Measurements from ENCODE around the gene POM121L2.

Gene POM121L2

GRCh38 chr6:27312146-27312949, at the start of gene POM121L2:
POM121L2 (minus strand) TSS chr6:27312273; CDS start chr6:27312170, 103 bp downstream.
- Mint-ChIP-seq H3K4me1 (peaks cover 13% of the 10 kb centered on the region), H3K9me3 (peaks cover 0 to 7% of the 10 kb centered on the region in 2 donors), H3K27ac (peak within 1 kb of the TSS in 1 of 2 donors; percentile 76), H3K4me3 (peak within 1 kb of the TSS; percentile 82 to 88), H3K27me3 (peaks cover 94% of the 10 kb centered on the region)
- ATAC-seq (peak; percentile 86), DNase-seq (peak; percentile 49 to 63)

DNA sequence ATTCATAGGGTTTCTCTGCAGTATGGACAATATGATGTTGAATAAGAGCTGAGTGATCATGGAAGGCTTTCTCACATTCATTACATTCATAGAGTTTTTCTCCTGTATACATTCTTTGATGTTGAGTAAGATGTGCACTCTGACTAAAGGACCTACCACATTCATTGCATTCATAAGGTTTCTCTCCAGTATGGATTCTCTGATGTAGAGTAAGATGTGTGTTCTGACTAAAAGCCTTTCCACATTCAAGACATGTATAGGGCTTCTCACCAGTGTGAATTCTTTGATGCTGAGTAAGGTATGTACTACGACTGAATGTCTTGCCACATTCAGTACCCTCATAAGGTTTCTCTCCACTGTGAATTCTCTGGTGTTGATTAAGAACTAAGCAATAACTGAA, 47.2 kb upstream of the POM121L2 start:
- Mint-ChIP-seq H3K27me3 (no peaks in the 10 kb centered on the region), H3K27ac (no peak overlapping the region), H3K4me3 (no peak overlapping the region), H3K4me1 (no peaks in the 10 kb centered on the region), H3K9me3 (peaks cover 36 to 47% of the 10 kb centered on the region in 2 donors)
- DNase-seq (no peak), ATAC-seq (no peak)

GRCh38 chr6:27358786-27359185, 46.7 kb upstream of the POM121L2 start:
- Mint-ChIP-seq H3K27me3 (no peaks in the 10 kb centered on the region), H3K9me3 (peaks cover 40 to 47% of the 10 kb centered on the region in 2 donors), H3K4me3 (no peak overlapping the region), H3K27ac (no peak overlapping the region), H3K4me1 (no peaks in the 10 kb centered on the region)
- DNase-seq (no peak), ATAC-seq (no peak)

- no peak for DNase-seq
- H3K4me3 Mint-ChIP-seq: no peak overlapping the region
- no peak overlapping the region for H3K27ac Mint-ChIP-seq
- H3K9me3 Mint-ChIP-seq: peaks cover 25 to 33% of the 10 kb centered on the region in 2 donors
- no peaks in the 10 kb centered on the region for H3K27me3 Mint-ChIP-seq
- no peaks in the 10 kb centered on the region for H3K4me1 Mint-ChIP-seq
- ATAC-seq: no peak
These were observed 40.8 kb upstream of the POM121L2 start for GRCh38 chr6:27352850-27353249.

DNA sequence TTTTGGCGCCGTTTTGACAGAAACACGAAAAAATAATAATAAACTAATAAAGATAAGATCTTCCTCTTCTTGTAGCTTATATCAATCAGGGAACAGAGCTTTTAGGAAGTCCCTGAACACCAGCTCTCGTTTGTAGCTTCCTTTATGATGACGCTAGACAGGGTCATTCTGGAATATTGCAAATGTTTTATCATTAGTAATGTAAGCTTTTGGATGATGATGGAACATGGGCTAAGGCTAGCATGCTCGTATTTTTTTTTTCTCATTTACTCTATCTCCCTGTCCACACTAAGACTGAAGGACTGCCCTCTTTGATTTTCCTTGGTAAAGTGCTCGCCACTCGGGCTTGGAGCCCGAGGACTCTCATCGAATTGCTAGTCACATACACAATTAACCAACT, 22.1 kb upstream of the POM121L2 start:
- H3K27ac Mint-ChIP-seq: no peak overlapping the region
- peaks cover 43% of the 10 kb centered on the region for H3K27me3 Mint-ChIP-seq
- no peaks in the 10 kb centered on the region for H3K9me3 Mint-ChIP-seq
- peak overlapping the region; percentile 49 to 80 for H3K4me3 Mint-ChIP-seq
- no peak for DNase-seq
- peaks cover 18% of the 10 kb centered on the region for H3K4me1 Mint-ChIP-seq
- ATAC-seq: no peak

DNA sequence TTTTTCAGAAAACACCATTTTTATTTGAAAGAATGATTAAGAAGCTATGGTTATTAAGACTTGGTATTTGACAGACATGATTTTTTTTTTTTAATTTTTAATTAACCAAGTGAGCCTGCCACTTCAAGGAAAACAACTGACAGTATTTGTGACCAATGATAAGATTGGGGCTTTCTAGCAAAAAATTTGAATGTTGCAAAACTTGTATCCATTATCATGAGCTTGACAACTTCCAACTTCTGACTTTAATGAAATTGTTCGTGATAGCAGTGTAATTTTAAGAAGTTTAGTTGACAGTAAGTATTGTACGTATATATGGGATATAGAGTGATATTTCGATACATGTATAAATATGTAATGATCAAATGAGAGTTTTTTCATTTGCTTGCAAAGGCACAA, 21.6 kb upstream of the POM121L2 start:
- Mint-ChIP-seq H3K4me1 (peaks cover 18% of the 10 kb centered on the region), H3K9me3 (no peaks in the 10 kb centered on the region), H3K27me3 (peaks cover 43% of the 10 kb centered on the region), H3K4me3 (peak overlapping the region; percentile 80 to 83), H3K27ac (no peak overlapping the region)
- DNase-seq (no peak), ATAC-seq (no peak)

DNA sequence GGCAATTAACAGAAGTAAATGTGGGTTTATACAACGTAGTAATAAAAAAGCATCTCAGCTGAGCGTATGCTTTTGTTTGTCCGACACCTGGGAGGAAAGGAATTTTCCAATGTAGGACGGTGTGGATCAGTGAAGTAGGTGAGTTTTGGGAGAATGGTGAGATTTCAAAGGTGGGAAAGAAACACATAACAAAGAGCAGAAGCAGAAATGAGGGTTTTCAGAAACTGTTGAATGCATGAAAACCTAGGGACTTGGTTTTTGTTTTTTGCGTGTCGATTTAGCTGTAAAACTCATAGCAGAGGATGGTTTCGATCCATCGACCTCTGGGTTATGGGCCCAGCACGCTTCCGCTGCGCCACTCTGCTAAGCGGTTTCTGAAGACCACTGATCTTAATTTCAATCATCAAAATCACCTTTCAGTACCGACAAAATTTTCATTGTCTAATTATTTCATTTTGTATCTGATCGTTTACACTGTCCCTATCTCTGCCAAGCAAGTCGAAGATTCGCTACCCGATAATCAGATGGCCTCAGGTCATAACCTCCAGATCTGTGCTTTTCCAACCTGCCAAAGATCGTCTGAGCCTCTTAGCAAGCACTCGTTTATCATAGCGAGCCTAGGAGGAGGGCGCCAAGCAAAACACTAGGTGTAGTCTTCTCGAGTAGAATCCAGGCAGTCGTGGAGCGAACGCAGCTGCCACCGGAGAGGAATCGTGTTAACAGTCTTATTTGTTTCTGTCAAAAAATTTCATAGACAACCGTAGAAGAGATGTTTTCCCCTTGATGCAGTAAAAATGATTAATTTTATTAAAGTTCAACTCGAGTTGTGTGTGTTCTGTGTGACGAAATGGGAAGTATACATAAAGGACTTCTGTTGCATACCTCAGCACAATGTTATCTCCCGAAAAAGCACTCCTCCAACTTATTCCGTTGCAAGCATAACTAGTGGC, 20.9 kb upstream of the POM121L2 start:
- DNase-seq: peak; percentile 60 to 66

DNA sequence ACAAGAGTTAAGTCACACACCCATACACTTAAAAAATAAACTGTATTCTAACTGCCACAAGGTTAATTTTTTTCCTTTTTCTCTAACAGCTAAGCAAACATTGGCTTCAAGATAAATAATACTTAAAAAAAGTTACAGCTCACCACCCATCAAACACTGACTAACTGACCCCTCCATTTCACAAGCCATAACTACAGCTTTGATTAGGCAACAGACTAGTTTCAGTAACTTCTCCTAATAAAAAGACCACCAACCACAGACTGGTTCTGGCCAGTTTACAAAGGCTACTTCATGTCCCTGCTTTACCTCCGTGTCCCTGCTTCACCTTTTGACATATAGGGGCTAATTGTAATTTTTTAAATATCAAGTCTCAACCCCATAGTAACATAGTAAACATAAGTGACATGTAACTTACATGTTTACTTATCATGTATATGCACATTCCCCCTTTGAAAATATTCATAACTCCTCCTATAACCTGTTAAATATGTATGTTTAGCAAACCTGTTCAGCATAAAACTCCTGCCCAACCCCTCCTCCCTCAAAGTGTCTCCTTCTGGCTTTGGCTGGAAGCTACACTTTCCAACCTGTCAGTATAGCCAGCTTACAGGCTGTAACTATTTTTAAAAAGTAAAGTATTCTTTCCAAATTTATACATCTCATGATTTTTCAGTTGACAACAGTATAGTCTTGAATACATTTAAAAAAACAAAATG, 15.1 kb upstream of the POM121L2 start:
- H3K27me3 Mint-ChIP-seq: peaks cover 36% of the 10 kb centered on the region
- no peak for DNase-seq
- H3K27ac Mint-ChIP-seq: no peak overlapping the region
- H3K4me3 Mint-ChIP-seq: no peak overlapping the region
- H3K9me3 Mint-ChIP-seq: no peaks in the 10 kb centered on the region
- no peaks in the 10 kb centered on the region for H3K4me1 Mint-ChIP-seq
- no peak for ATAC-seq

More for the DNA sequence above, 20.9 kb upstream of the POM121L2 start:
- Mint-ChIP-seq H3K27ac (peak overlapping the region; percentile 88 to 100), H3K9me3 (no peaks in the 10 kb centered on the region), H3K4me1 (peaks cover 18% of the 10 kb centered on the region), H3K4me3 (peak overlapping the region; percentile 80 to 83), H3K27me3 (peaks cover 36% of the 10 kb centered on the region)
- ATAC-seq: peak; percentile 87

DNA sequence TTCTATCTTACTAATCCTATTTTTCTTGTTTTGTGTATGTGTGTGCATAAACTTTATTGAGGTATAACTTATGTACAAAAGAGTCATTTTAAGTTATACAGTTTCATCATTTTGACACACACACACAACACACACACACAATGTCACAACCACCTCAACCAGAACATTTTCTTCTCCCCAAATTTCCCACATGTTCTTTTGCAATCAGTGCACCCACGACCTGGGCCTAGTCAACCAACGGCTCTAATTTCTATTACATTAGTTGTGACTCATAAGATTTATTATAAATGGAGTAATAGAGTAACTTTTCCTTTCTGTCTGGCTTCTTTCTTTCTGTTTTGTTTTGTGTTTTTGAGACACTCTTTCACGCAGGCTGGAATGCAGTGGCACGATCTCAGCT, 9.8 kb upstream of the POM121L2 start:
- Mint-ChIP-seq H3K4me3 (no peak overlapping the region), H3K27ac (no peak overlapping the region), H3K4me1 (no peaks in the 10 kb centered on the region), H3K9me3 (no peaks in the 10 kb centered on the region), H3K27me3 (peaks cover 51% of the 10 kb centered on the region)
- no peak for DNase-seq
- ATAC-seq: no peak

- Mint-ChIP-seq H3K4me3 (no peak overlapping the region), H3K4me1 (no peaks in the 10 kb centered on the region), H3K27me3 (peaks cover 51% of the 10 kb centered on the region), H3K9me3 (no peaks in the 10 kb centered on the region), H3K27ac (no peak overlapping the region)
- no peak for DNase-seq
- no peak for ATAC-seq
These were observed 9.3 kb upstream of the POM121L2 start for GRCh38 chr6:27321370-27321769.

- Mint-ChIP-seq H3K4me1 (no peaks in the 10 kb centered on the region), H3K27me3 (peaks cover 56% of the 10 kb centered on the region), H3K4me3 (no peak overlapping the region), H3K27ac (no peak overlapping the region), H3K9me3 (peaks cover 0 to 1% of the 10 kb centered on the region in 2 donors)
- DNase-seq: no peak
- no peak for ATAC-seq
These were observed 6.9 kb upstream of the POM121L2 start for GRCh38 chr6:27318973-27319372.

DNA sequence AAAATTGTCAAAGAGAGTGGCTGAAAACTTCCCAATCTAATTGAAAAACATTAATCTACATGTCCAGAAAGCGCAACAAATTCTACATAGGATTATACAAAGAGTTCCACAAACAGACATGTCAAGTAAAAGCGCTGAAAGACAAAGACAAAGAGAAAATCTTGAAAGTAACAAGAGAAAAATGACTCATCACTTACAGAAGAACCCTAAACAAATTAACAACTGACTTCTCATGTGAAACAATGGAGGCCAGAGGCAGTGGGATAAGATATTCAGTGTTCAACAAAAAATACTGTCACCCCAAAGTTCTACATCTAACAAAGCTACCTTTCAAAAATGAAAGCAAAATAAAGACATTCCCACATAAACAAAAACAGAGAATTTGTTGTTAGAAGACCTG, 2.0 kb upstream of the POM121L2 start:
- DNase-seq (no peak), ATAC-seq (no peak)
- Mint-ChIP-seq H3K4me3 (no peak overlapping the region), H3K27me3 (peaks cover 85% of the 10 kb centered on the region), H3K4me1 (peaks cover 13% of the 10 kb centered on the region), H3K9me3 (peaks cover 0 to 7% of the 10 kb centered on the region in 2 donors), H3K27ac (no peak overlapping the region)

- no peak overlapping the region for H3K27ac Mint-ChIP-seq
- H3K4me1 Mint-ChIP-seq: peaks cover 13% of the 10 kb centered on the region
- H3K4me3 Mint-ChIP-seq: peak overlapping the region; percentile 82 to 88
These were observed 838 bp upstream of the POM121L2 start for GRCh38 chr6:27312950-27313271.

GRCh38 chr6:27311806-27312145, 297 bp downstream of the POM121L2 start:
- H3K4me1 Mint-ChIP-seq: peaks cover 13% of the 10 kb centered on the region
- DNase-seq (no peak), ATAC-seq (no peak)
- peak overlapping the region; percentile 82 to 88 for H3K4me3 Mint-ChIP-seq
- peaks cover 94% of the 10 kb centered on the region for H3K27me3 Mint-ChIP-seq
- H3K9me3 Mint-ChIP-seq: peaks cover 0 to 7% of the 10 kb centered on the region in 2 donors
- H3K27ac Mint-ChIP-seq: peak overlapping the region in 1 of 2 donors; percentile 76

More at GRCh38 chr6:27312950-27313271, 838 bp upstream of the POM121L2 start:
- DNase-seq (no peak), ATAC-seq (peak; percentile 68)
- peaks cover 94% of the 10 kb centered on the region for H3K27me3 Mint-ChIP-seq
- H3K9me3 Mint-ChIP-seq: peaks cover 0 to 7% of the 10 kb centered on the region in 2 donors

DNA sequence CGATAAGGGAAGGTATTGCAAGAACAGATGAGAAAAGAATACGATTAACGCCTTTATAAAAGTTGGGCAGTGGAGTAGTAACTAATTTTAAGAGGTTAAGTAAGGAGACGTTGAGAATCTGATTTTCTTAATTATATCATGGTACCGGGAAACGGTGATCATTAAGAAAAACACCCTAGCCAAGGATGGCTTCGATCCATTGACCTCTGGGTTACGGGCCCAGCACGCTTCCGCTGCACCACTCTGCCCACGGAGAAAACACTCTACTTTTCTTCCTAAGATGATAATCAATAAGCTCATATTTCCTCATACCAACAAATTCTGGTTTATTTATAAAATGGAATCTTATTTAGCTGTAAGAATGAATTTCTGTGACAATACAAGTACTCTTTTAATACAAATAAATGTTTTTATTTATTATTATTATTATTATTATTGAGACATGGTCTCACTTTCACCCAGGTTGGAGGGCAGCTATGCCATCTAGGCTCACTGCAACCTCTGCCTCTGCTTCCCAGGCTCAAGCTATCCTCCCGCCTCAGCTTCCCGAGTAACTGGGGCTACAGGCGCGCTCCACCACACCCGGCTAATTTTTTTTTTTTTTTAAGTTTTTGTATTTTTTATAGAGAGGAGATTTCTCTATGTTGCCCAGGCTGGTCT, 8.3 kb downstream of the POM121L2 start:
- peaks cover 99% of the 10 kb centered on the region for H3K27me3 Mint-ChIP-seq
- peaks cover 4% of the 10 kb centered on the region for H3K4me1 Mint-ChIP-seq
- peaks cover 0 to 9% of the 10 kb centered on the region in 2 donors for H3K9me3 Mint-ChIP-seq
- H3K4me3 Mint-ChIP-seq: no peak overlapping the region
- H3K27ac Mint-ChIP-seq: peak overlapping the region in 1 of 2 donors; percentile 76
- ATAC-seq (no peak), DNase-seq (no peak)

All from stimulated activated naive CD8-positive, alpha-beta T cell treated with anti-CD3 and anti-CD28 coated beads, Interleukin-15, amount 100 ng/mL, for 72 hours (primary cell).